Muscle of leg (tissue), 16 donors: ENCODE measurements around the gene LMNTD1. TPM values are rescaled to one million over a fixed set of nuclear protein-coding genes. Genes with fewer than 3 reads are reported as not detected.
A peak's percentile ranks its signal among the peaks of the same experiment; 100 is the strongest.
"Not testable (repeated sequence)": the region's sequence is repeated elsewhere in the genome, so short reads cannot be mapped to it uniquely, and the experiment has no call there.

Experiments used
- DNase-seq: peaks from one replicate; pipeline ENCODE4 v3.0.0; 2013
- H3K27ac ChIP-seq: one replicate; pipeline ENCODE4 v1.5.1; 2013; ENCODE audit warnings: mild to moderate bottlenecking, low read length, control low read depth
- H3K27me3 ChIP-seq: one replicate; pipeline ENCODE4 v1.6.1; 2013; ENCODE audit warnings: low read length; ENCODE audit not compliant: control insufficient read depth, insufficient read depth
- H3K36me3 ChIP-seq: one replicate; pipeline ENCODE4 v1.6.1; 2013; ENCODE audit warnings: low read length; ENCODE audit not compliant: control insufficient read depth, insufficient read depth
- H3K4me1 ChIP-seq: one replicate; pipeline ENCODE4 v1.6.1; 2013; ENCODE audit warnings: low read length; ENCODE audit not compliant: control insufficient read depth, insufficient read depth
- H3K4me3 ChIP-seq: one replicate; pipeline ENCODE4 v1.5.1; 2013; ENCODE audit warnings: low read length, control low read depth
- H3K9me3 ChIP-seq: replicated peaks from 2 replicates; pipeline ENCODE4 v1.6.1; 2013; ENCODE audit warnings: low read depth, low read length; ENCODE audit not compliant: control insufficient read depth
- WGBS: methylation state at CpG from one replicate; pipeline ENCODE4 v1.1.5; 2013; ENCODE audit warnings: missing lambda C conversion rate; ENCODE audit not compliant: insufficient coverage; 5-methylcytosine and 5-hydroxymethylcytosine counted together
- long read RNA-seq, 11 donors: transcript quantifications; one replicate each; lab custom pipeline, GENCODE V29; 2026
- polyA plus RNA-seq, 8 donors: library from polyadenylated mRNA; unstranded; fragments of 120-200 nt; gene quantifications; one replicate each; pipeline versions ENCODE4 v1.2.1 to v1.2.3, GENCODE V29; 2013; ENCODE audit warnings: inconsistent platforms in 1 of 8, low replicate concordance in 1 of 8; ENCODE audit not compliant: insufficient read length in 8 of 8, insufficient read depth in 1 of 8
- total RNA-seq: library from RNA; stranded (reverse); fragments of 120-200 nt; gene quantifications from one replicate; pipeline ENCODE4 v1.2.4, GENCODE V29; 2013

LMNTD1 gene, protein sequence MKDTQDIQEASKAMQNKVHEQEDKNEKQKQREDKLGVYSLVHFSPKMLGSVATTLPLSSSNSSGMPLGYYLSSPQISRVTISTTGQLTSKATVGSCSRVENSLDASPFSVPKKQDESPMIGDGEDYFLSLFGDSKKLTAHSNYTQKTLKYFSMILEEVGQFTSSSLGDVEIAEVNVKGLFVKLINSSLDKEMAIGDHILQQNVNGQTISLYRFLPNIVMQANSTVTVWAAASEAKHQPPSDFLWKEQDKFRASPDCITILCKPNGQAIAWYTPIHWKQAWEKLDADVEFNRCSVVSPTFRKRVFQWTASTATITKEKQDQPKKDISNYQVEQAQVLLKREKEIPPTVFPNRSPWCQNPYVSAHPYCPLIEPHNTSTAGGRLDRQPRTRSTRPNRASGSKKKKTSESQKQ
- total RNA-seq (0.18 TPM), polyA plus RNA-seq (under 1 TPM in 1 of 8 donors, not detected in 7; 0.28 TPM)
- long read RNA-seq, donor 1, result 0 reads
- long read RNA-seq, donor 2, result 0 reads
- long read RNA-seq, donor 3, result 0 reads
- long read RNA-seq, donor 4, result 0 reads
- long read RNA-seq, donor 5, result 0 reads
- long read RNA-seq, donor 6, result 0 reads
- long read RNA-seq, donor 7, result 0 reads
- long read RNA-seq, donor 8, result 0 reads
- long read RNA-seq, donor 9, result 0 reads
- long read RNA-seq, donor 10, result 0 reads
- long read RNA-seq, donor 11, result 0 reads

DNA sequence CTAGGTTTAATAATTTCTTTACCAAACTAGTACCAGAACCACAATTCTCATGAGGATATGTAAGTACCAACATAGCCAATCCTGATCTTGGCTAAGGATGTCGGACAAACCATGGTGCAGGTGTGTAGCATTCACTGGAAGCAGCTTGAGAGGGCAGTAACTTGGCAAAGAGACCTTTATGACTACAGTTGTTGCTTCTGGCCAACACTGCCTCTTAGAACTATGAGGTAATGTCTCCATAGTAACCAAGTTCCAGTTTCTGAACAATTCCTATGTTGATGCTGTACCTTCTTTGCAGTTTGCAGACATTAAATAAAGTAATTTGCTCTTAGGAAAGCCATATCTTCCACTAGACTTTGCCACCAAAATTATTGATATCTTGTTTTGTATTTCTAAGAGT lies at the start of gene LMNTD1:
TSS of gene LMNTD1 (minus strand) at position 186 of the 400 bp plus-strand sequence. CDS start 324 bp downstream, outside the sequence.
- no peaks in the 10 kb centered on the region for H3K4me1 ChIP-seq
- no peaks in the 10 kb centered on the region for H3K9me3 ChIP-seq
- no peaks in the 10 kb centered on the region for H3K27me3 ChIP-seq
- no CpG with 5 or more reads among the region's 1 CpG for WGBS
- no peak within 1 kb of the TSS for H3K4me3 ChIP-seq
- no peaks in the 10 kb centered on the region for H3K36me3 ChIP-seq
- DNase-seq, result peak; percentile 64
- H3K27ac ChIP-seq, result no peak within 1 kb of the TSS

DNA sequence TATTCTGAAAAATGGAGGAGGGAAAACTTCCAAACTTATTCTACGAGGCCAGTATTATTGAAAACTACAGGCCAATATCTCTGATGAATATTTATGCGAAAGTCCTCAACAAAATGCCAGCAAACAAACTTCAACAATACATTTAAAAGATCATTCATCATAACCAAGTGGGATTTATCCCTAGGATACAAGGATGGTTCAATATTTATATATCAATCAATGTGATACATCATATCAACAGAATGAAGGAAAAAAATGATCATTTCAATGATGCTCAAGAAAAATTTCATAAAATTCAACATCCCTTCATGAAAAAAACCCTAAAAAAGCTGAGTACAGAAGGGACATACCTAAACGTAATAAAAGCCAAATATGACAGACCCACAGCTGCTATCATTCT lies 45.9 kb upstream of the LMNTD1 start:
- no peak for DNase-seq
- Histone ChIP-seq H3K27ac (no peak overlapping the region), H3K4me3 (no peak overlapping the region), H3K36me3 (no peaks in the 10 kb centered on the region), H3K9me3 (no peaks in the 10 kb centered on the region), H3K4me1 (no peaks in the 10 kb centered on the region), H3K27me3 (no peaks in the 10 kb centered on the region)
- WGBS, result no CpG with 5 or more reads among the region's 3 CpGs

DNA sequence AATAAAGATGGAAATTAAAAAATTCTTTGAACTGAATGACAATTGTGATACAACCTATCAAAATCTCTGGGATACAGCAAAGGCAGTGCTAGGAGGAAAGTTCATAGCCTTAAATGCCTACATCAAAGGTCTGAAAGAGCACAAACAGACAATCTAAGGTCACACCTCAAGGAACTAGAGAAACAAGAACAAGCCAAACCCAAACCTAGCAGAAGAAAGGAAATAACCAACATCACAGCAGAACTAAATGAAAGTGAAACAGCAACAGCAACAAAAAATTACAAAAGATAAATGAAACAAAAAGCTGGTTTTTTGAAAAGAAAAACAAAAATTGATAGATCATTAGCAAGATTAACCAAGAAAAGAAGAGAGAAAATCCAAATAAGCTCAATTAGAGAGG lies 42.4 kb upstream of the LMNTD1 start:
- not testable (repeated sequence) for H3K4me1 ChIP-seq, DNase-seq, H3K4me3 ChIP-seq, H3K27ac ChIP-seq, H3K27me3 ChIP-seq, H3K36me3 ChIP-seq, H3K9me3 ChIP-seq

DNA sequence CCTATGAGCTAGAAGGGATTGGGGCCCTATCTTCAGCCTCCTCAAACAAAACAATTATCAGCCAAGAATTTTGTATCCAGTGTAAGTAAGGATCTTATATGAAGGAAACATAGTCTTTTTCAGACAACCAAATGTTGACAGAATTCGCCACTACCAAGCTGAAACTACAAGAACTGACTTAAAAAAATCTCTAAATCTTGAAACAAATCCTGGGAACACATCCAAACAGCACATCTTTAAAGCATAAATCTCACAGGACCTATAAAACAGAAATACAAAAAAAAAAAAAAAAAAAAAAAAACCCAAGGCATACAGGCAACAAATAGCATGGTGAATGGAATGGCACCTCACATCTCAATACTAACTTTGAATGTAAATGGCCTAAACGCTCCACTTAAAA lies 41.3 kb upstream of the LMNTD1 start:
- Histone ChIP-seq H3K27ac (no peak overlapping the region), H3K36me3 (no peaks in the 10 kb centered on the region), H3K4me3 (no peak overlapping the region), H3K27me3 (no peaks in the 10 kb centered on the region), H3K9me3 (no peaks in the 10 kb centered on the region), H3K4me1 (no peaks in the 10 kb centered on the region)
- no peak for DNase-seq
- WGBS, result no CpG with 5 or more reads among the region's 2 CpGs

DNA sequence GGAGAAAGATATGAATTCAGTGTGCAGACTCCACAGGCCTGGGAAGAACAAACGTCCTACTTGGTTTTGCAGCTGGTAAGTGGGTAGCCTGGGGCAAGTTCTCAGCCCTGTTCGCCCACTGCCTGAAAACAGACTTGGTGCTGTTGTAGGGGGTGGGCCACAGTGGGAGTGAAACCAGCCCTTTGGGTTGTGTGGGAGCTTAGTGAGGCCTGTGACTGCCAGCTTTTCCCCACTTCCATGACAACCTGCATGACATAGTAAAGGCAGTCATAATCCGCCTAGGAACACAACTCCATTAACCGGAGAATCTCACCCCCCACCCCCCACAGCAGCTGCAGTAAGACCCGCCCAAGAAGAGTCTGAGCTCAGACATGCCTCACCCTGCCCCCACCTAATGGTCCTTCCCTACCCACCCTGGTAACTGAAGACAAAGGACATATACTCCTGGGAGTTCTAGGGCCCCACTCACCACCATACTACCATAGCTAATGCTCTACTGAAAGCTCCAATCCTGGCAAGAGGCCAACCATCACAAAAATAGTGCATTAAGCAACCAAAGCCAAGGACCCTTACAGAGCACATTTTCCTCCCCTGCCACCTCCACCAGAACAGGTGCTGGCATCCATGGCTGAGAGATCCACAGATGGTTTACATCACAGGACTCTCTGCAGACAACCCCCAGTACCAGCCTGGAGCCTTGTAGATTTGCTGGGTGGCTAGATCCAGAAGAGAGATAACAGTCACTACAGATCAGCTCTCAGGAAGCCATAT lies 39.8 kb upstream of the LMNTD1 start:
- 78% methylated on average over 2 of the region's 5 CpGs for WGBS
- no peak overlapping the region for H3K27ac ChIP-seq
- no peak overlapping the region for H3K4me3 ChIP-seq
- no peaks in the 10 kb centered on the region for H3K9me3 ChIP-seq
- H3K4me1 ChIP-seq, result no peaks in the 10 kb centered on the region
- H3K36me3 ChIP-seq, result no peaks in the 10 kb centered on the region
- DNase-seq, result no peak
- no peaks in the 10 kb centered on the region for H3K27me3 ChIP-seq

DNA sequence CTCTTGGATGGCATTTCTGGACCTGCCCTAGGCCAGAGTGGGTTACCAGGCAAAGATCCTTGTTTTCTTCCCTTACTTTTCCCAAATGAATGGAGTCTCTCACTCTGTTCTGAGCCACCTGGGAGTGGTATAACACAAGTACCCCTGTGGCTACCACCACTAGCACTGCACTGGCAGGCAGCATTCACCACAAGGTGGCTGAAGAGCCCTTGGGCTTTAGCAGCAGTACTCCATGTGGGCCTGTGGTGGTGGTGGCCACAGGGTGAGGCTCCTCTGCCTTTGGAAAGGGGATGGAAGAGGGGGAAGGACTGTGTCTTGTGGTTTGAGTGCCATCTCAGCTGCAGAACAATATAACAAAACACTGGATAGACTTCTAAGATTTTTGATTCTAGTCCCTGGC lies 38.1 kb upstream of the LMNTD1 start:
- H3K4me3 ChIP-seq, result no peak overlapping the region
- no peaks in the 10 kb centered on the region for H3K9me3 ChIP-seq
- no peak for DNase-seq
- no peaks in the 10 kb centered on the region for H3K36me3 ChIP-seq
- no peaks in the 10 kb centered on the region for H3K27me3 ChIP-seq
- H3K27ac ChIP-seq, result no peak overlapping the region
- H3K4me1 ChIP-seq, result no peaks in the 10 kb centered on the region

DNA sequence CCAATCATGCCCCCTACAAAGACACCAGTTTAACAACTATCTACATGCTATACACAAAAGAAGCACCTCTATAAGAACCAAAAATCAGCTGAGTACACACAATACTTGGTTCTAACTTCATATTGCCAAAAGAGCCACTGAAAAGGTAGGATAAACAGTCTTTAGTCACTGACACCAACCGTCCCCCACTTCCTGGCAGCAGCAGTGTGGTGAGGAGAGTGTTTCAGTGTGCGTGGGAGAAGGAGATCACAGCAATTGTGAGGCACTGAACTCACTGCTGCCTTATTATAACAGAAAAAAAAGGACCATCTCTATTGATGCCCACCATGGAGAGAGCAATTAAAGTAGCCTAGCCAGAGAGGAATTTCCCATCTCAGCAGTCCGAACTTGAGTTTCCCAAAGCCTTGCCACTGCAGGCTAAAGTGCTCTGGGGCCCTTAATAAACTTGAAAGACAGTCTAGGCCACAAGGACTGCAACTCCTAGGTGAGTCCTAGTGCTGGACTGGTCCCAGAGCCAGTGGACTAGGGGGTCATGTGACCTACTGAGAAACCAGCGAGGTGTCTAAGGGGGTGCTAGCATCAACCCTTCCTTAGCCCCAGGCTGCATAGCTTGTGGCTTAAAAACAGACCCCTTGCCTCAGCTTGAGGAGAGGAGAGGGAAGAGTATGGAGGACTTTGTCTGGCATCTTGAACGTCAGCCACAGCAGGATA lies 37.1 kb upstream of the LMNTD1 start:
- H3K4me1 ChIP-seq, result no peaks in the 10 kb centered on the region
- H3K27ac ChIP-seq, result no peak overlapping the region
- H3K36me3 ChIP-seq, result no peaks in the 10 kb centered on the region
- DNase-seq, result no peak
- no peak overlapping the region for H3K4me3 ChIP-seq
- 79% methylated on average over 3 of the region's 5 CpGs for WGBS
- no peaks in the 10 kb centered on the region for H3K9me3 ChIP-seq
- H3K27me3 ChIP-seq, result no peaks in the 10 kb centered on the region

DNA sequence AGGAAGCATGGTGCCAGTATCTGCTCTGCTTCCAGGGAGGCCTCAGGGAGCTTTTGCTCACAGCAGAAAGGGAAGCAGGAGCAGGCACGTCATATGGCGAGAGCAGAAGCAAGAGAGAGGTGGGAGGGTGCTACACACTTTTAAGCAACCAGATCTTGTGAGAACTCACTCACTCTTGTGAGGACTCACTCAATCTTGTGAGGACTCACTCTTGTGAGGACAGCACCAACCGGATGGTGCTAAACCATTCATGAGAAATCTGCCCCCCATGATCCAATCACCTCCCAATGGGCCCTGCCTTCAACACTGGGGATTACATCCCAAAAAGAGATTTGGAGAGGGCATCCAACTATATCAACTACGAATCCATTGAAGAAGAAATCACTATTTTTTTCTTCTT lies 34.3 kb upstream of the LMNTD1 start:
- no peak overlapping the region for H3K27ac ChIP-seq
- no peak overlapping the region for H3K4me3 ChIP-seq
- H3K4me1 ChIP-seq, result peaks cover 2% of the 10 kb centered on the region
- H3K9me3 ChIP-seq, result no peaks in the 10 kb centered on the region
- no peaks in the 10 kb centered on the region for H3K27me3 ChIP-seq
- no peaks in the 10 kb centered on the region for H3K36me3 ChIP-seq
- 100% methylated on average over 3 of the region's 4 CpGs for WGBS
- DNase-seq, result no peak

DNA sequence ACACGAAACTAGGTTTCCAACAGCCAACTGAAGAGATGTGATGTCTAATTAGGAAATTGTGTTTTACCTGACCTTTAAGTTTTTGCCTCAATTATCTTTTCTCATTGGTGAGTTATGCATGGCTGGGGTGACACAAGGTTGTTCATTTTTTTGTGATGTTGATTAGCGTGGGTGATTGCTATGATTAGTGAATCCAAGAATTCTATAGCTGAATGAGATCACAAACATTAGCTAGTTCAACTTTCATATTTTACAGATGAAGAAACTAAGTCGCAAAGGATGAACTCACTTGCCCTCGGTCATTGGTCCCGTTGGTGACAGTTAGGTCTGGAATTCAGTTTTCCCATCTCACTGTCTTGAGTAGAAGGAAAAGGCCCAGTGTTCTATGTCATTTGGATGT lies 32.6 kb upstream of the LMNTD1 start:
- Histone ChIP-seq H3K4me3 (no peak overlapping the region), H3K4me1 (peaks cover 2% of the 10 kb centered on the region), H3K27me3 (no peaks in the 10 kb centered on the region), H3K27ac (no peak overlapping the region), H3K9me3 (no peaks in the 10 kb centered on the region), H3K36me3 (no peaks in the 10 kb centered on the region)
- peak; percentile 17 for DNase-seq
- 80% methylated on average over 2 of the region's 5 CpGs for WGBS
